ENCODE measurements around the gene CNTN1.

The CNTN1 gene

GRCh38 chr12:41101806-41102205, 409.6 kb downstream of the CNTN1 start:
- H3K27me3 ChIP-seq, result no peaks in the 10 kb centered on the region
- no peak for TF ChIP-seq CTCF (IDR thresholded peaks at IDR 0.05)
- no peaks in the 10 kb centered on the region for H3K36me3 ChIP-seq
- H3K27ac ChIP-seq, result no peak overlapping the region
- no peaks in the 10 kb centered on the region for H3K4me1 ChIP-seq (ENCODE audit: control insufficient read depth in 1 of 2, insufficient read depth in 1 of 2, low read depth in 1 of 2, low read length in 1 of 2)
- no peaks in the 10 kb centered on the region for H3K9me3 ChIP-seq
- no peak overlapping the region for H3K4me3 ChIP-seq (ENCODE audit: low read depth in 1 of 2, low read length in 1 of 2)

- H3K27ac ChIP-seq, result no peak overlapping the region
- no peaks in the 10 kb centered on the region for H3K27me3 ChIP-seq
- no peak overlapping the region for H3K4me3 ChIP-seq (ENCODE audit: low read depth in 1 of 2, low read length in 1 of 2)
- TF ChIP-seq CTCF (IDR thresholded peaks at IDR 0.05), result no peak
- H3K4me1 ChIP-seq (ENCODE audit: control insufficient read depth in 1 of 2, insufficient read depth in 1 of 2, low read depth in 1 of 2, low read length in 1 of 2), result no peaks in the 10 kb centered on the region
- no peaks in the 10 kb centered on the region for H3K9me3 ChIP-seq
- no peaks in the 10 kb centered on the region for H3K36me3 ChIP-seq
Measured at GRCh38 chr12:41103614-41104013, 411.4 kb downstream of the CNTN1 start.

GRCh38 chr12:41106315-41106714, 414.1 kb downstream of the CNTN1 start:
- TF ChIP-seq CTCF (IDR thresholded peaks at IDR 0.05), result no peak
- Histone ChIP-seq H3K36me3 (no peaks in the 10 kb centered on the region), H3K27me3 (no peaks in the 10 kb centered on the region), H3K27ac (no peak overlapping the region), H3K4me3 (ENCODE audit: low read depth in 1 of 2, low read length in 1 of 2) (no peak overlapping the region), H3K9me3 (no peaks in the 10 kb centered on the region), H3K4me1 (ENCODE audit: control insufficient read depth in 1 of 2, insufficient read depth in 1 of 2, low read depth in 1 of 2, low read length in 1 of 2) (no peaks in the 10 kb centered on the region)

GRCh38 chr12:41108032-41108431, 415.8 kb downstream of the CNTN1 start:
- no peak for TF ChIP-seq CTCF (IDR thresholded peaks at IDR 0.05)

GRCh38 chr12:41112903-41113302, 420.7 kb downstream of the CNTN1 start:
- H3K27ac ChIP-seq, result no peak overlapping the region
- no peak overlapping the region for H3K4me3 ChIP-seq (ENCODE audit: low read depth in 1 of 2, low read length in 1 of 2)
- H3K9me3 ChIP-seq, result no peaks in the 10 kb centered on the region
- H3K36me3 ChIP-seq, result no peaks in the 10 kb centered on the region
- no peak for TF ChIP-seq CTCF (IDR thresholded peaks at IDR 0.05)
- H3K27me3 ChIP-seq, result no peaks in the 10 kb centered on the region
- H3K4me1 ChIP-seq (ENCODE audit: control insufficient read depth in 1 of 2, insufficient read depth in 1 of 2, low read depth in 1 of 2, low read length in 1 of 2), result no peaks in the 10 kb centered on the region

More at GRCh38 chr12:41108032-41108431, 415.8 kb downstream of the CNTN1 start:
- Histone ChIP-seq H3K36me3 (no peaks in the 10 kb centered on the region), H3K4me1 (ENCODE audit: control insufficient read depth in 1 of 2, insufficient read depth in 1 of 2, low read depth in 1 of 2, low read length in 1 of 2) (no peaks in the 10 kb centered on the region), H3K27ac (no peak overlapping the region), H3K9me3 (no peaks in the 10 kb centered on the region), H3K4me3 (ENCODE audit: low read depth in 1 of 2, low read length in 1 of 2) (no peak overlapping the region), H3K27me3 (no peaks in the 10 kb centered on the region)

- H3K27ac ChIP-seq, result no peak overlapping the region
- no peak for TF ChIP-seq CTCF (IDR thresholded peaks at IDR 0.05)
- H3K4me1 ChIP-seq (ENCODE audit: control insufficient read depth in 1 of 2, insufficient read depth in 1 of 2, low read depth in 1 of 2, low read length in 1 of 2), result no peaks in the 10 kb centered on the region
- no peak overlapping the region for H3K4me3 ChIP-seq (ENCODE audit: low read depth in 1 of 2, low read length in 1 of 2)
- H3K27me3 ChIP-seq, result no peaks in the 10 kb centered on the region
- no peaks in the 10 kb centered on the region for H3K9me3 ChIP-seq
- no peaks in the 10 kb centered on the region for H3K36me3 ChIP-seq
Measured at GRCh38 chr12:41120211-41120610, 428.0 kb downstream of the CNTN1 start.

All from neutrophil (primary cell).